Prostate gland (tissue), 2 donors: ENCODE results near the gene BAG5.

Experiments
- POLR2AphosphoS5 ChIP-seq: sonication (generic); formaldehyde crosslinking; IDR thresholded peaks from one replicate; pipeline ENCODE4 v1.6.1; 2017; ENCODE audit warnings: antibody characterized with exemption
- TF ChIP-seq, protein P1 (sequence below), 4 experiments: fragments of 200-600 bp in 2 of 4; fragments of 450-650 bp in 2 of 4; sonication (generic) in 2 of 4; IDR thresholded peaks; 1 replicate in 3 of 4; 2 replicates in 1 of 4; pipeline ENCODE4 v1.5.1; 2016 to 2019; ENCODE audit warnings: antibody characterized with exemption in 4 of 4, mild to moderate bottlenecking in 2 of 4, moderate library complexity in 2 of 4

DNA sequence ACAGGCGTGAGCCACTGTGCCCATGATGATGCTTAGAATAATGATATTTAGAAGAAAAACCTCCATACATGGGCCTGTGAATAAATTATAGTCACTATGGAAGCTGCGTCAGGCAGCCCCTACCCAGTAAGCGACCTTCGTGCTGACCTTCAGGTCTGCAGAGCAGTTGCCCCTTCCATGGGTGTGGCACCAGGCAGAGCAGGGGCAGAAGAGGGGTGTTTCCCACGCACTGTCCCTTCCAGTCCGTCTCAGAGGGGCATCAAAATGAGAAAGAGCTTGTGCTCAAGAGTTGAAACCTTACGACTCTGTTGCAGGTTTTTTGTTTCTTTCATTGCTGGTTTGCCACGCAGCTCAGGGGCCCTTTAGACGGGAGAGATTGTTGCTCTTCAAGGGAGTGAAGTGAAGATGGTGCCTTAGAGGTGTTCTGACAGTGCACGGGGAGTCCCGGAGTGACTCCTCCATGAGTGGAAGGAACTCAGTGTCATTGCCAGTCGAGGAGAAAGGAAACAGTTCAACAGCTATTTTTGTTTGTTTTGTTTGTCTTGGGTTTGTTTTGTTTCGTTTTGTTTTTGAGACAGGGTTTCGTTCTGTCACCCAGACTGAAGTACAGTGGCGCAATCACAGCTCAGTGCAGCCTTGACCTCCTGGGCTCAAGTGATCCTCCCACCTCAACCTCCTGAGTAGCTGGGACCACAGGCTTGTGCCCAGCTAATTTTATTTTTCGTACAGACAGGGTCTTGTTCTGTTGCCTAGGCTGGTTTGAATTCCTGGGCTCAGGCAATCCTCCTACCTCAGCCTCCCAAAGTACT lies 53.7 kb downstream of the BAG5 start:
- TF ChIP-seq, protein P1, sequence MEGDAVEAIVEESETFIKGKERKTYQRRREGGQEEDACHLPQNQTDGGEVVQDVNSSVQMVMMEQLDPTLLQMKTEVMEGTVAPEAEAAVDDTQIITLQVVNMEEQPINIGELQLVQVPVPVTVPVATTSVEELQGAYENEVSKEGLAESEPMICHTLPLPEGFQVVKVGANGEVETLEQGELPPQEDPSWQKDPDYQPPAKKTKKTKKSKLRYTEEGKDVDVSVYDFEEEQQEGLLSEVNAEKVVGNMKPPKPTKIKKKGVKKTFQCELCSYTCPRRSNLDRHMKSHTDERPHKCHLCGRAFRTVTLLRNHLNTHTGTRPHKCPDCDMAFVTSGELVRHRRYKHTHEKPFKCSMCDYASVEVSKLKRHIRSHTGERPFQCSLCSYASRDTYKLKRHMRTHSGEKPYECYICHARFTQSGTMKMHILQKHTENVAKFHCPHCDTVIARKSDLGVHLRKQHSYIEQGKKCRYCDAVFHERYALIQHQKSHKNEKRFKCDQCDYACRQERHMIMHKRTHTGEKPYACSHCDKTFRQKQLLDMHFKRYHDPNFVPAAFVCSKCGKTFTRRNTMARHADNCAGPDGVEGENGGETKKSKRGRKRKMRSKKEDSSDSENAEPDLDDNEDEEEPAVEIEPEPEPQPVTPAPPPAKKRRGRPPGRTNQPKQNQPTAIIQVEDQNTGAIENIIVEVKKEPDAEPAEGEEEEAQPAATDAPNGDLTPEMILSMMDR (IDR thresholded peaks at IDR 0.05): no peak
- no peak for TF ChIP-seq POLR2AphosphoS5
